NCI-H2081 (cell line): Measurements from ENCODE around the gene BAZ1A.

Experiments used
- DNase-seq, 2 experiments: peaks; one replicate each; lab custom pipeline; 2025; lab: John Stamatoyannopoulos, UW

BAZ1A gene

GRCh38 chr14:34721129-34721528 lies 154.0 kb downstream of the BAZ1A start:
- no peak for DNase-seq

- DNase-seq: no peak
Measured at GRCh38 chr14:34718750-34719304, 156.3 kb downstream of the BAZ1A start.

DNA sequence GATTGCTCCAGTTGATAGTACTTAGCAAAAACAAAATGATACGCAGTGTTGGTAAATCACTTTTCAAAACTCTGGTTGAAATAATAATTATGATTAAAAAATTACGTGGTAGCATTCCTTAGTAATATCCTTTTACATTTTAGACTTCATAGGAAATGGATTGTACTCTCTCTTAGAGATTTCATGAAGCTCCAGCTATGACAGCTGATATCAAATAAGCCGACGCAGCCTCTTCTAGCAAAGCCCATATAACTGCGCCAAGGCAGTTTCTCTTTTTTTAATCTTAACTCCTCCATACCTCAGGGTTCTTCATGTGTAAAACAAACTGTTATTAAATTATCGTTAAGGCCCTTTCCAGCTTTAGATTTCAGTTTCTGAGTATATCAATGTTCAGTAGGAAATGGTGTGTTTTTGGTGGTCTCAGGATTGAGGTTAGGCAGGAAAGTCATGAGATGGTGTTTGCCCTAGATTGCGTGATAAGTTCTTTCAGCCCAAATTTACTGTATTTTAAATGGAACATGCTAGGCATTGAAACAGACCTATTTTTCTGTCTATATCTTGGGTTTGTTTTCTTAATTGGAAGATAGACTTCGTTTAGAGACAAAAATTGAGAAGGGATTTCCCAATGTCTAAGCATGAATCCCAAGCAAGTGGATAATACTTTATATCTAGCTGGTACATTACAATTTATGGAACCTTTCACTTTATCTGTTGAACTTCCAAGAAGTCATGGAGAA lies 159.9 kb downstream of the BAZ1A start:
- DNase-seq: no peak

GRCh38 chr14:34714320-34715126 lies 160.6 kb downstream of the BAZ1A start, which contains the start of gene CFL2:
Gene CFL2, minus strand, starts transcription at chr14:34714593. Its CDS starts 53 bp downstream, at chr14:34714540.
- DNase-seq: peak; percentile 79 to 87

- DNase-seq: peak; percentile 11 to 42
Measured at GRCh38 chr14:34713681-34714319, 161.4 kb downstream of the BAZ1A start.

DNA sequence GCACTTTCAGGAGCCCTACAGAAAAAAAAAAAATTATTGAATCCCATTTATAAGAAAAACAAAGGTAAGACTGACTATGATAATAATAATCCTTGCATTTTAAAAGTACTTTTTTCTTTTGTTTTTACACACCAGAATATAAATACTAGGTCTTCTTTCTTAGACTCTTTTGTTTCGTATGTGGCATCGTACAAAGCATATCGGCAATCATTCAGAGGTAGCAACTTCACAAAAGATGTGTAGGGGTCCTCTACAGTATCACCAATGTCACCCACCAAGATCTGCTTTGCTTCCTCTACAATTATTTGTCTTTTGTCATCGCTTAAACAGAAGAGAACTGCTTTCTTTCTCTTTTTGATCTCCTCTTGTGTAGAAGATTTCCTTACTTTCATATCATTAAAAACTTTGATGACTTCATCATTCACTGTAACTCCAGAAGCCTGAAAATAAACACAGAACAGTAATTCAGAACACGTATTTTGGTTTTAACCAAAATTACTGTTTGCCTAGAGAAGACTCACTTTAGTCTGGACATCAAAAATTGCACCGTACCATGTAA lies 162.0 kb downstream of the BAZ1A start:
- DNase-seq: no peak

DNA sequence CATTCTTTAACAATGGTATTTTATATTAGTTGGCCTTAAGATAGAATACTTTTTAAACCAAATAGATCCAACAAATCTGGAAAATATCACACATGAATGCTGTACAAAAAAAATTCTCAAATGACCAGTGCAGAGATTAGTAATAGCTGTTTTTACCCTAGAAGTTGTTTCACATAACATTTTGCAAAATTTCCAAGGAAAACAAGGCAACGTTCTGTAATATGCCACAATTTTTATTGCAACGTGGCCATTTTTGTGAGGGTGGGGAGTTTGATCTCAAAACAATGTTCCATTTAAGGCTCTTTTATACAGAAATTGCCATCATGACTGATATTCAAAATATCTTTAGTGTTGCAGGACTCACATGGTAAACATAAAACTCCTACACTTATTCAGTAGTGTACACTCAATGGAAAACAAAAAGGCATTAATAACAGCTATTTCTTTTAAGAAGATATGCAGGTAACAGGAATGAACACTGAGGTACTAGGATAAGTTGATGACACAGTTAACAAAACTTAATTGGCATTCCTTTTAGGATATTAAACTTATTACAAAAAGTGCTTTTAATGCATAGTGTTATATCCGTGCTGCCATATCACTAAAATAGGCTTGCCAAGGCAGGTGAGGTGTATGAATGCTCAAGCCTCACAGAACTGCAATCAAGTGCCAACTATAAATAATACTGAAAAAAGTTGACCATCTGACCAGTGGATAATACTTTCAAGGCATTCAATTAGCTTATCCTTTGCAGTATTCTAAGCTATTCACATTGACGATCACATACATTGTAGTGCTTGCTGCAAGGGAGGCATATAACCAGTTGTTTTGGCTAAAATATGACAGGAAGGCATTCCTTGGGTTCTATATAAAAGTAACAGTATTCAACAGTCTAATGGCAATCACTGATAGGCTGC lies 163.1 kb downstream of the BAZ1A start:
- no peak for DNase-seq

DNA sequence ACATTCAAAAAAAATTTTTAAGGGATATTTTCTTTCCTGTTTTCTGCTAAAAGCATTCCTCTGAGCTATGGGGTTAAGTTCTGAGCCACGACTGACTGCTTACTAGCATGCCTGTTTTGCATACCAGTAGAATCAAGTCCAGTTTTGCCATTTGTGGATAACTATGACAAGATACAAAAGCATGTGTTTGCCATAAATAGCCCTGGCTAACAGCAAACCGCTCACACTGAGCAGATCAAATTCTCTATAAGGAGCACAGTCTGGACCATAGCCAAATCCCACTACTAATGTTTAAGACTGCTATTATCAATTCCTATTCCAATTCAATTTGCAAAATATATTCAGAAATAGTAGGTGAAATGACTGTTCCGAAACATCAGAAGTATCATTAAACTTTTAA lies 164.0 kb downstream of the BAZ1A start:
- DNase-seq: peak; percentile 4 to 28

- no peak for DNase-seq
Measured at GRCh38 chr14:34710744-34711143, 164.4 kb downstream of the BAZ1A start.

DNA sequence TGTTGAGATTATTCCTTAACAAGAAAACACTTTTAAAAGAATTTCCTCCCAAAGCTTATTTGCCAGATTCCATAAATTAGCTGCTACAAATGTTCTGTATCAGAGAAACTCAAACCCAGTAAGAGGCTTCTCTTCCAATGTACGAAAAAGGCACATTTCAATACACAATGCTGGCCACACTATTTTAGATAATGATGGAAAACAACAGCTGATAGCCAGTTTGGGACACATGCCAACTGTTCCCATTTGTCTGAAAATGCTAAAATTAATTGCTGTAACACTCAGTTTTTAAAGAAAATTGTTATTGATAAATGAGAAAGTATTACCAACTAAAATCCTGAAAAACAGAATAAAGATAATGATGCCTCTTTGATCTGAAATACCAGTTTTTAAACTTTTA lies 165.2 kb downstream of the BAZ1A start:
- DNase-seq: peak in 1 of 2 experiments; percentile 6

GRCh38 chr14:34707722-34708121 lies 167.4 kb downstream of the BAZ1A start:
- no peak for DNase-seq
